IMR-90 (cell line): ENCODE measurements around the gene TMEM14B. TPM values are rescaled to one million over a fixed set of nuclear protein-coding genes. Genes with fewer than 3 reads are reported as not detected.
A peak's percentile ranks its signal among the peaks of the same experiment; 100 is the strongest.

Experiments used
- ATAC-seq: fragments of 200-7000 bp; cut with Tn5 transposase; 2 replicates; pipeline ENCODE4 v1.9.1; 2020; ENCODE audit warnings: low read depth, mild to moderate bottlenecking, moderate library complexity
- BruUV-seq: library from RNA; stranded (reverse); fragments of 400-500 nt; replicated peaks from 2 replicates; lab custom pipeline; 2021; lab: Mats Ljungman, UMichigan
- CTCF ChIA-PET: fragments of 300-600 bp; formaldehyde crosslinking; extraction: SDS; loops from one replicate; lab custom pipeline; 2021; ENCODE audit warnings: antibody characterized with exemption; lab: Yijun Ruan, JAX
- POLR2A ChIA-PET: fragments of 300-600 bp; sonication (Branson Sonifier 250); formaldehyde crosslinking; loops from one replicate; lab custom pipeline; 2022; ENCODE audit warnings: antibody characterized with exemption; ENCODE audit not compliant: unreplicated experiment; lab: Charles Lee
- DNase-seq: peaks from one replicate; pipeline ENCODE4 v3.0.0; 2013
- H2AFZ ChIP-seq: replicated peaks from 2 replicates; pipeline ENCODE3; 2013; ENCODE audit warnings: low read length, mild to moderate bottlenecking; ENCODE audit not compliant: poor library complexity
- H2AK5ac ChIP-seq: 2 replicates; pipeline ENCODE4 v1.6.1; 2013; ENCODE audit warnings: low read depth, low read length, inconsistent platforms
- H2AK9ac ChIP-seq: replicated peaks from 2 replicates; pipeline ENCODE3; 2013; ENCODE audit warnings: mild to moderate bottlenecking, low read depth, low read length, moderate library complexity; ENCODE audit not compliant: poor library complexity
- H2BK120ac ChIP-seq: 2 replicates; pipeline ENCODE4 v1.6.1; 2013; ENCODE audit warnings: low read depth, low read length, inconsistent platforms
- H2BK15ac ChIP-seq: 3 replicates; pipeline ENCODE4 v1.6.1; 2013; ENCODE audit warnings: low read depth, low read length, inconsistent platforms
- H2BK20ac ChIP-seq: 2 replicates; pipeline ENCODE4 v1.6.1; 2013; ENCODE audit warnings: low read depth, mild to moderate bottlenecking, inconsistent platforms, low read length, moderate library complexity
- H2BK5ac ChIP-seq: 2 replicates; pipeline ENCODE4 v1.6.1; 2013; ENCODE audit warnings: mild to moderate bottlenecking, low read depth, low read length, inconsistent platforms; ENCODE audit not compliant: poor library complexity, severe bottlenecking
- H3K14ac ChIP-seq: replicated peaks from 2 replicates; pipeline ENCODE4 v1.6.1; 2013; ENCODE audit warnings: low read depth, low read length, inconsistent platforms
- H3K18ac ChIP-seq: 2 replicates; pipeline ENCODE4 v1.6.1; 2013; ENCODE audit warnings: low read depth, low read length, control low read depth
- H3K23ac ChIP-seq: 2 replicates; pipeline ENCODE4 v1.6.1; 2013; ENCODE audit warnings: low read depth, low read length, inconsistent platforms
- H3K27ac ChIP-seq: 2 replicates; pipeline ENCODE4 v1.5.1; 2013; ENCODE audit warnings: mild to moderate bottlenecking, control low read depth, low read length; ENCODE audit not compliant: insufficient read depth
- H3K27me3 ChIP-seq: 2 replicates; pipeline ENCODE4 v1.6.1; 2013; ENCODE audit warnings: low read length; ENCODE audit not compliant: control insufficient read depth, insufficient read depth
- H3K36me3 ChIP-seq: 2 replicates; pipeline ENCODE4 v1.6.1; 2013; ENCODE audit warnings: low read length, mixed read lengths; ENCODE audit not compliant: control insufficient read depth, insufficient read depth
- H3K4ac ChIP-seq: 2 replicates; pipeline ENCODE4 v1.6.1; 2013; ENCODE audit warnings: low read depth, low read length, inconsistent platforms
- H3K4me1 ChIP-seq: 2 replicates; pipeline ENCODE4 v1.6.1; 2013; ENCODE audit warnings: low read length, mixed read lengths; ENCODE audit not compliant: control insufficient read depth, insufficient read depth
- H3K4me2 ChIP-seq: 2 replicates; pipeline ENCODE4 v1.6.1; 2013; ENCODE audit warnings: low read depth, mild to moderate bottlenecking, control low read depth, low read length, moderate library complexity
- H3K4me3 ChIP-seq: 2 replicates; pipeline ENCODE4 v1.5.1; 2013; ENCODE audit warnings: low read depth, mild to moderate bottlenecking, control low read depth, low read length, moderate library complexity; ENCODE audit not compliant: insufficient read depth
- H3K56ac ChIP-seq: 2 replicates; pipeline ENCODE4 v1.6.1; 2013; ENCODE audit warnings: low read length, inconsistent platforms; ENCODE audit not compliant: insufficient read depth; ENCODE audit errors: extremely low read depth
- H3K79me1 ChIP-seq, 2 experiments: 2 replicates each; pipeline ENCODE4 v1.6.1; 2013; ENCODE audit warnings: low read length in 2 of 2, inconsistent platforms in 1 of 2, low read depth in 1 of 2
- H3K9ac ChIP-seq: 2 replicates; pipeline ENCODE4 v1.6.1; 2013; ENCODE audit warnings: low read depth, low read length, control low read depth
- H3K9me1 ChIP-seq: 2 replicates; pipeline ENCODE4 v1.6.1; 2013; ENCODE audit warnings: low read length, inconsistent platforms; ENCODE audit not compliant: insufficient read depth
- H3K9me3 ChIP-seq: 2 replicates; pipeline ENCODE4 v1.6.1; 2013; ENCODE audit warnings: low read length; ENCODE audit not compliant: control insufficient read depth, insufficient read depth
- H4K20me1 ChIP-seq: 2 replicates; pipeline ENCODE4 v1.6.1; 2013; ENCODE audit warnings: low read length, inconsistent platforms; ENCODE audit not compliant: insufficient read depth
- H4K5ac ChIP-seq: 2 replicates; pipeline ENCODE4 v1.6.1; 2013; ENCODE audit warnings: mild to moderate bottlenecking, low read depth, low read length, control low read depth
- H4K8ac ChIP-seq, 2 experiments: 2 replicates each; pipeline ENCODE4 v1.6.1; 2013; ENCODE audit warnings: low read depth in 2 of 2, low read length in 2 of 2, control low read depth in 1 of 2, inconsistent platforms in 1 of 2
- H4K91ac ChIP-seq: 2 replicates; pipeline ENCODE4 v1.6.1; 2013; ENCODE audit warnings: low read depth, low read length, inconsistent platforms; ENCODE audit not compliant: insufficient read depth
- BHLHE40 ChIP-seq: fragments of 150-350 bp; IDR thresholded peaks from 2 replicates; pipeline ENCODE4 v1.6.1; 2016; ENCODE audit warnings: mild to moderate bottlenecking, low read depth, low read length
- CHD1 ChIP-seq: IDR thresholded peaks from 2 replicates; pipeline ENCODE4 v1.6.1; 2012; ENCODE audit warnings: low read depth, low read length, improper control_type of control experiment
- FOS ChIP-seq: fragments of 150-350 bp; IDR thresholded peaks from 2 replicates; pipeline ENCODE4 v1.6.1; 2016; ENCODE audit warnings: low read depth, low read length
- MAFK ChIP-seq: IDR thresholded peaks from 2 replicates; pipeline ENCODE4 v1.6.1; 2012; ENCODE audit warnings: low read depth, low read length, improper control_type of control experiment
- MAZ ChIP-seq: IDR thresholded peaks from 2 replicates; pipeline ENCODE4 v1.6.1; 2012; ENCODE audit warnings: low read depth, mild to moderate bottlenecking, low read length, improper control_type of control experiment, moderate library complexity, borderline replicate concordance
- MXI1 ChIP-seq: IDR thresholded peaks from 2 replicates; pipeline ENCODE4 v1.6.1; 2012; ENCODE audit warnings: low read depth, mild to moderate bottlenecking, low read length, moderate library complexity, borderline replicate concordance
- NFE2L2 ChIP-seq: fragments of 150-350 bp; IDR thresholded peaks from 2 replicates; pipeline ENCODE4 v1.6.1; 2016; ENCODE audit warnings: low read depth, mild to moderate bottlenecking, low read length
- RAD21 ChIP-seq: IDR thresholded peaks from 2 replicates; pipeline ENCODE4 v1.6.1; 2012; ENCODE audit warnings: low read length, improper control_type of control experiment
- RFX5 ChIP-seq: IDR thresholded peaks from 2 replicates; pipeline ENCODE4 v1.8.0; 2012; ENCODE audit warnings: low read depth, mild to moderate bottlenecking, low read length, moderate library complexity
- SMC3 ChIP-seq: fragments of 150-350 bp; IDR thresholded peaks from 2 replicates; pipeline ENCODE4 v1.6.1; 2016; ENCODE audit warnings: low read depth, mild to moderate bottlenecking, antibody characterized with exemption, low read length, moderate library complexity
- WGBS, 2 experiments: methylation state at CpG; one replicate each; pipeline versions ENCODE4 v1.1.5 to v1.1.7; 2013; ENCODE audit warnings: missing lambda C conversion rate in 2 of 2; ENCODE audit not compliant: insufficient read length in 1 of 2; ENCODE audit errors: extremely low coverage in 2 of 2; 5-methylcytosine and 5-hydroxymethylcytosine counted together
- dilution Hi-C: fragments of 300-500 bp; cut with HindIII; formaldehyde crosslinking; loops from one replicate; pipeline ENCODE4 v1.14.3; 2018; ENCODE audit warnings: low sequenced_read_pairs; ENCODE audit not compliant: unreplicated experiment
- in situ Hi-C: fragments of 300-500 bp; cut with MboI; formaldehyde crosslinking; loops from 3 replicates; pipeline ENCODE4 v1.14.3; 2019; ENCODE audit warnings: low sequenced_read_pairs, inconsistent platforms, mixed read lengths
- intact Hi-C: fragments of 100-400 bp; cut with micrococcal nuclease; formaldehyde crosslinking; loops from 2 replicates; pipeline ENCODE4 v1.10.0; 2022
- polyA plus RNA-seq, 3 experiments: library from polyadenylated mRNA; depleted of rRNA; stranded (reverse); fragments of >200 nt; gene quantifications; 2 replicates each; pipeline ENCODE4 v1.2.3, GENCODE V29; 2012; ENCODE audit warnings: low replicate concordance in 1 of 3
- total RNA-seq: library from RNA; depleted of rRNA; stranded (reverse); fragments of >200 nt; gene quantifications from 2 replicates; pipeline ENCODE4 v1.2.3, GENCODE V29; 2012
- TF ChIP-seq, protein P1 (sequence below): fragments of 150-350 bp; IDR thresholded peaks from 2 replicates; pipeline ENCODE4 v1.6.1; 2017; ENCODE audit warnings: mild to moderate bottlenecking, antibody characterized with exemption, low read length, low read depth
- TF ChIP-seq, protein P2 (sequence below): conservative IDR thresholded peaks from 2 replicates; pipeline ENCODE4 v1.5.1; 2012; ENCODE audit warnings: mild to moderate bottlenecking, low read depth, low read length, improper control_type of control experiment

The TMEM14B gene
- total and polyA plus RNA-seq, 2 of the 4 experiments (the other 2 are of a cell fraction) = 66.5 to 81.4 TPM

- H3K4me3 ChIP-seq = no peak overlapping the region
- peaks cover 20 to 45% of the 10 kb centered on the region in 2 experiments for H3K79me1 ChIP-seq
- no peaks in the 10 kb centered on the region for H3K9me3 ChIP-seq
- H3K23ac ChIP-seq = no peak overlapping the region
- dilution Hi-C loops (no loop called here), in situ Hi-C loops (no loop called here), intact Hi-C loops (loop anchor here (1.0 kb wide), 1 partner anchor 249 kb away; no protein-coding TSS in a partner anchor)
- no peaks in the 10 kb centered on the region for H4K20me1 ChIP-seq
- no peak overlapping the region for H2AK9ac ChIP-seq
- peak overlapping the region; percentile 7 for H2BK5ac ChIP-seq
- H3K14ac ChIP-seq = no peak overlapping the region
- H3K18ac ChIP-seq = no peak overlapping the region
- no peak overlapping the region for H4K5ac ChIP-seq
- ChIA-PET CTCF (interaction anchor here (0.9 to 1.1 kb wide), 2 partner anchors 10 to 40 kb away, joined by 3 to 4 read pairs; no protein-coding TSS in a partner anchor), POLR2A (no interaction called here)
- TF ChIP-seq, protein P1, sequence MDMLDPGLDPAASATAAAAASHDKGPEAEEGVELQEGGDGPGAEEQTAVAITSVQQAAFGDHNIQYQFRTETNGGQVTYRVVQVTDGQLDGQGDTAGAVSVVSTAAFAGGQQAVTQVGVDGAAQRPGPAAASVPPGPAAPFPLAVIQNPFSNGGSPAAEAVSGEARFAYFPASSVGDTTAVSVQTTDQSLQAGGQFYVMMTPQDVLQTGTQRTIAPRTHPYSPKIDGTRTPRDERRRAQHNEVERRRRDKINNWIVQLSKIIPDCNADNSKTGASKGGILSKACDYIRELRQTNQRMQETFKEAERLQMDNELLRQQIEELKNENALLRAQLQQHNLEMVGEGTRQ = no peak
- TF ChIP-seq NFE2L2 (peak; percentile 85), SMC3 (peak; percentile 34; the same call in 1 of the 2 replicates), BHLHE40 (0 out of 2 replicates have a peak, but pooled peaks have one; percentile 30), MAZ (no peak), MXI1 (no peak), RFX5 (no peak), RAD21 (peak; percentile 54), CHD1 (no peak), MAFK (peak; percentile 91), FOS (peak; percentile 80)
- TF ChIP-seq, protein P2, sequence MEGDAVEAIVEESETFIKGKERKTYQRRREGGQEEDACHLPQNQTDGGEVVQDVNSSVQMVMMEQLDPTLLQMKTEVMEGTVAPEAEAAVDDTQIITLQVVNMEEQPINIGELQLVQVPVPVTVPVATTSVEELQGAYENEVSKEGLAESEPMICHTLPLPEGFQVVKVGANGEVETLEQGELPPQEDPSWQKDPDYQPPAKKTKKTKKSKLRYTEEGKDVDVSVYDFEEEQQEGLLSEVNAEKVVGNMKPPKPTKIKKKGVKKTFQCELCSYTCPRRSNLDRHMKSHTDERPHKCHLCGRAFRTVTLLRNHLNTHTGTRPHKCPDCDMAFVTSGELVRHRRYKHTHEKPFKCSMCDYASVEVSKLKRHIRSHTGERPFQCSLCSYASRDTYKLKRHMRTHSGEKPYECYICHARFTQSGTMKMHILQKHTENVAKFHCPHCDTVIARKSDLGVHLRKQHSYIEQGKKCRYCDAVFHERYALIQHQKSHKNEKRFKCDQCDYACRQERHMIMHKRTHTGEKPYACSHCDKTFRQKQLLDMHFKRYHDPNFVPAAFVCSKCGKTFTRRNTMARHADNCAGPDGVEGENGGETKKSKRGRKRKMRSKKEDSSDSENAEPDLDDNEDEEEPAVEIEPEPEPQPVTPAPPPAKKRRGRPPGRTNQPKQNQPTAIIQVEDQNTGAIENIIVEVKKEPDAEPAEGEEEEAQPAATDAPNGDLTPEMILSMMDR = peak; percentile 60
- H2BK15ac ChIP-seq = no peak overlapping the region
- H2BK20ac ChIP-seq = no peak overlapping the region
- H3K27ac ChIP-seq = no peak overlapping the region
- ATAC-seq (peak; percentile 80), DNase-seq (peak; percentile 96)
- H3K9ac ChIP-seq = no peak overlapping the region
- peaks cover 7% of the 10 kb centered on the region; the same call in 1 of the 2 replicates for H3K9me1 ChIP-seq
- BruUV-seq = no TSS peak
- no CpG with 5 or more reads among the region's 3 CpGs for WGBS, 2 experiments
- no peak overlapping the region for H2AFZ ChIP-seq
- 0 out of 4 replicates have a peak overlapping the region, but pooled peaks of 1 of the 2 experiments have one; percentile 17 for H4K8ac ChIP-seq
- no peak overlapping the region for H3K4ac ChIP-seq
- no peak overlapping the region for H2AK5ac ChIP-seq
- no peak overlapping the region for H3K56ac ChIP-seq
- peaks cover 16% of the 10 kb centered on the region for H3K36me3 ChIP-seq
- H3K27me3 ChIP-seq = no peaks in the 10 kb centered on the region
- peaks cover 2% of the 10 kb centered on the region for H3K4me1 ChIP-seq
- no peak overlapping the region for H2BK120ac ChIP-seq
- H3K4me2 ChIP-seq = no peak overlapping the region
- H4K91ac ChIP-seq = no peak overlapping the region
Observed at GRCh38 chr6:10759312-10759839, 11.8 kb downstream of the TMEM14B start.
